ENCODE data around the gene SLC13A2.

Gene SLC13A2

DNA sequence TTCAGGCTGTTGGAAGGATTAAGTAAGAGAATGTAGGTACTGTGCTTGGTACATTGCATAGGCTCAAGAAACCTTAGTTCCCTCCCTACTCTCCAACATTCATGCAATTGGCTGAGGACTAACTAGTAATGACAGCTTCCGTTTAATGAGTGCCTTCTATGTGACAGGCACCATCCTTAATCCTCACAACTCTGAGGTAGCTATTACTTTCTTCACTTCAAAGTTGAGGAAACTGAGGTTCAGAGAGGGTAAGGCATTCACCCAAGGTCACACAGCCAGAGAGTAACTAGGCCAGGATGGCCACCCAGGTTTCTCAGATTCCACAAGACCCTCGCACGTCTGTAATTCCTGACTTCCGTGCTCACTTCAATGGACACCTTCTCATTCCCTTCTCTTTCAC is 56.8 kb downstream of the SLC13A2 start:
- H2AFZ ChIP-seq = no peak overlapping the region
- TF ChIP-seq, protein P1, sequence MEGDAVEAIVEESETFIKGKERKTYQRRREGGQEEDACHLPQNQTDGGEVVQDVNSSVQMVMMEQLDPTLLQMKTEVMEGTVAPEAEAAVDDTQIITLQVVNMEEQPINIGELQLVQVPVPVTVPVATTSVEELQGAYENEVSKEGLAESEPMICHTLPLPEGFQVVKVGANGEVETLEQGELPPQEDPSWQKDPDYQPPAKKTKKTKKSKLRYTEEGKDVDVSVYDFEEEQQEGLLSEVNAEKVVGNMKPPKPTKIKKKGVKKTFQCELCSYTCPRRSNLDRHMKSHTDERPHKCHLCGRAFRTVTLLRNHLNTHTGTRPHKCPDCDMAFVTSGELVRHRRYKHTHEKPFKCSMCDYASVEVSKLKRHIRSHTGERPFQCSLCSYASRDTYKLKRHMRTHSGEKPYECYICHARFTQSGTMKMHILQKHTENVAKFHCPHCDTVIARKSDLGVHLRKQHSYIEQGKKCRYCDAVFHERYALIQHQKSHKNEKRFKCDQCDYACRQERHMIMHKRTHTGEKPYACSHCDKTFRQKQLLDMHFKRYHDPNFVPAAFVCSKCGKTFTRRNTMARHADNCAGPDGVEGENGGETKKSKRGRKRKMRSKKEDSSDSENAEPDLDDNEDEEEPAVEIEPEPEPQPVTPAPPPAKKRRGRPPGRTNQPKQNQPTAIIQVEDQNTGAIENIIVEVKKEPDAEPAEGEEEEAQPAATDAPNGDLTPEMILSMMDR (IDR thresholded peaks at IDR 0.05) = no peak

DNA sequence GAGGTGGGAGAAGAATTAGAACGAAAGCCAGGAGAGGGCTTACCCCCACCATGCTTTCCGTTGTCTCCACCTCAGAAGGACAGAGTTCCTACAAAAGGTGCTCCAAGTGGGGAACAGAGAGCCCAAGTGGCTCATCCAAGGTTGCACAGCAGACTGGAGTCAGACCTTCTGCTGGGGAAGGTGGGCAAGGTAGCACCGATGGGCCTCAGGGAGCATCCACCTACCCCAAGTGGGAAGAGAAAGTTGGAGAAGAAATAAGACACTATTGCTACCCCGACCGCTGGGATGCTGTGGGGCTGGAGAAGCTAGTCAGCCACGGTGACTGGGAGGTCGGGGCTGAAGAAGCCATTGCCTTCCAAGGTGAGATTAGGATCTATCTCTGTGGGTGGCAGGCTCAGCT is 57.5 kb downstream of the SLC13A2 start:
- TF ChIP-seq, protein P1 (IDR thresholded peaks at IDR 0.05) = no peak
- H2AFZ ChIP-seq = no peak overlapping the region
- no peaks in the 10 kb centered on the region for H3K4me1 ChIP-seq

More for the DNA sequence above, 56.8 kb downstream of the SLC13A2 start:
- H3K4me2 ChIP-seq (ENCODE audit: low read length) = no peak overlapping the region
- H3K9me3 ChIP-seq (ENCODE audit: control insufficient read depth, low read length) = no peaks in the 10 kb centered on the region
- peaks cover under 1% of the 10 kb centered on the region for H3K4me1 ChIP-seq
- H3K4me3 ChIP-seq (ENCODE audit: low read depth, low read length) = no peak overlapping the region
- no peak overlapping the region for H3K27ac ChIP-seq
- H3K36me3 ChIP-seq (ENCODE audit: control insufficient read depth, insufficient read depth, low read length) = no peaks in the 10 kb centered on the region
- H3K27me3 ChIP-seq (ENCODE audit: control insufficient read depth, insufficient read depth, low read length) = no peaks in the 10 kb centered on the region
- no peak overlapping the region for H3K9ac ChIP-seq
- no peaks in the 10 kb centered on the region for H3K79me2 ChIP-seq

DNA sequence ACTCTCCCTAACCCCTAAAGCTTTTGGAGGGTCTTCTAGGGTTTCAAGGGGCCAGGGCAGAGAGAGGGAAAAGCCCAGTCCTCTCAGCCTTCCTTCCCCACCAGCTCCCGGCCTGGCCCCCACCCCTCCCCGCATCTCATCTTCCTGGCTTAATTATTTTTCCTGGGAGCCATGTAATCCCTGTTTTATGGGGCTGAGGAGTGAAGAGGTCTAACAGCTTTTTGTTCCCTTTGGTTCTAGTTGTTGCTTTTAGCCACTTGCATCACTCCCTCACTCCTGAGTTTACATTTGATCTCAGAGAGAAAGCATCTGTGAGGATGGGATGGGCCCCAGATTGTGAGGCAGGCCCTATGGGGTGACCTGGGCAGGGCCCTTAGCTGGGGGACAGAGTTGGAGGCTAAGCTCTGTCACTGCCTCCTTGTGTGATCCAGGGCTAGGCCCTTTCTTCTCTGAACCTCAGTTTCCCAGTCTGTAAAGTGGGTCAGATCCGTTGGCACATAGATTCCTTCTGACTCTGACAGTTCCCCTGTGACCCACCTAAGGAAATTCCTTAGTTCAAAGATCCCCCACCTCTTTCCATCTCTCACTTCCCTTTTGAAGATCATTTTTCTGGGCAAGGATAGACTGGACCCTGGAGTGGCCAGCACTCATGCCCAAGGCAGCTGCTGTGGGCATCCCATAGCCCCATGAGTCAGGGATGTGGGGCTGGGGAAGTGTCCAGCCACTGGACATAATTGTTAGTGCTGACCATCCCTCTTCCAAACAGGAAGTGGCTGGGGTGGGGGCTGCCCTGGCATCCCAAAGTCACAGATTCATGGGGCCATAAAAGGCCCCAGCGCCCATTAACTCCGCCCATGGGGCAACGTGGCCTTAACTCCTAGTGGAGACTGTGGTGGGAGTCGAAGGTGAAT is 58.9 kb downstream of the SLC13A2 start:
- H3K9ac ChIP-seq = no peak overlapping the region
- no peak overlapping the region for H3K4me2 ChIP-seq (ENCODE audit: low read length)
- H3K27me3 ChIP-seq (ENCODE audit: control insufficient read depth, insufficient read depth, low read length) = no peaks in the 10 kb centered on the region
- H3K79me2 ChIP-seq = no peaks in the 10 kb centered on the region
- no peak overlapping the region for H3K27ac ChIP-seq
- H3K4me1 ChIP-seq = no peaks in the 10 kb centered on the region
- H3K9me3 ChIP-seq (ENCODE audit: control insufficient read depth, low read length) = no peaks in the 10 kb centered on the region
- no peak overlapping the region for H3K4me3 ChIP-seq (ENCODE audit: low read depth, low read length)
- TF ChIP-seq, protein P1 (IDR thresholded peaks at IDR 0.05) = no peak
- H2AFZ ChIP-seq = no peak overlapping the region
- H3K36me3 ChIP-seq (ENCODE audit: control insufficient read depth, insufficient read depth, low read length) = no peaks in the 10 kb centered on the region

More for the DNA sequence above, 57.5 kb downstream of the SLC13A2 start:
- Histone ChIP-seq H3K4me2 (ENCODE audit: low read length) (no peak overlapping the region), H3K79me2 (no peaks in the 10 kb centered on the region), H3K27ac (no peak overlapping the region), H3K36me3 (ENCODE audit: control insufficient read depth, insufficient read depth, low read length) (no peaks in the 10 kb centered on the region), H3K9me3 (ENCODE audit: control insufficient read depth, low read length) (no peaks in the 10 kb centered on the region), H3K9ac (no peak overlapping the region), H3K27me3 (ENCODE audit: control insufficient read depth, insufficient read depth, low read length) (no peaks in the 10 kb centered on the region), H3K4me3 (ENCODE audit: low read depth, low read length) (no peak overlapping the region)

DNA sequence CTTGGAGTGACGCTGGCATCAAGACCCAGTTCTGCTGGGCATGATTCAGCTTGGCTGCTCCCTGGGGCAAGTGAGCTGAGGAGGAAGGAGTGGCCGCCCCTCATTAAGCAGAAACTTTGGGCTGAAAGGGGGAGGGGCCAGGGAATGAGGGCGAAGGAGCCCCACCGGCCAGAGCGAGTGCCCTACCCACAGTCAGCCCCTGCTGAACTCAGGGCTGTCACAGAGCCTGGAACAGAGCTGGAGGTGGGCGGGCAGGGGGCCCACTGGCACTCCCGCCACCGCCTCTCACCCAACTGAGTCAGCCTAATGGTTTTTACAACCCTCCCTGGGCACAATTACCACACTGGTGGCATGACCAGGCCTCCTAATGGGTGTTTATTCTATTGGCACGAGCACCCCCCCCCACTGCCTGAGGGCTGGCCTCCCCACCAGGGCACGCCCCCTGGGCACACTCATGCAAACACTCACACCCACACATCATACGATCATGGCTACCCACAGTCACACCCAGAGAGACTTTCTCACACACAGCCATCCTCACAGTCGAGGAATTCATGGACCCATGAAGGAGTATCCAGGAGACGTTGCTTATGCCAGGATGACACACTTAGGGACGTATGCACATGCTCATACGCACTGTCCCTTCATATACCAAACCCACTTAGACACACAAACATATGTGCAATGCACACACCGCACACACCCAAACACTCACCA is 59.8 kb downstream of the SLC13A2 start:
- no peak overlapping the region for H2AFZ ChIP-seq
- no peaks in the 10 kb centered on the region for H3K4me1 ChIP-seq
- no peak overlapping the region for H3K27ac ChIP-seq

More for the DNA sequence above, 59.8 kb downstream of the SLC13A2 start:
- Histone ChIP-seq H3K9me3 (ENCODE audit: control insufficient read depth, low read length) (no peaks in the 10 kb centered on the region), H3K27me3 (ENCODE audit: control insufficient read depth, insufficient read depth, low read length) (no peaks in the 10 kb centered on the region), H3K4me2 (ENCODE audit: low read length) (no peak overlapping the region), H3K79me2 (no peaks in the 10 kb centered on the region), H3K36me3 (ENCODE audit: control insufficient read depth, insufficient read depth, low read length) (no peaks in the 10 kb centered on the region), H3K4me3 (ENCODE audit: low read depth, low read length) (no peak overlapping the region), H3K9ac (no peak overlapping the region)
- TF ChIP-seq, protein P1 (IDR thresholded peaks at IDR 0.05) = no peak

Data from parathyroid adenoma (tissue), 2 donors.